ENCODE measurements around the gene ST7.

ST7 gene

GRCh38 chr7:117172283-117172682, 219.0 kb downstream of the ST7 start:
- Histone ChIP-seq H3K9me3 (no peaks in the 10 kb centered on the region), H3K27me3 (no peaks in the 10 kb centered on the region), H3K4me3 (ENCODE audit: low read depth, low read length) (no peak overlapping the region), H3K36me3 (peaks cover 13% of the 10 kb centered on the region), H3K4me1 (no peaks in the 10 kb centered on the region)
- TF ChIP-seq CTCF (IDR thresholded peaks at IDR 0.05; ENCODE audit: low read depth, low read length): no peak
- DNase-seq: no peak

GRCh38 chr7:117173035-117173770, 219.9 kb downstream of the ST7 start:
- no peak for TF ChIP-seq CTCF (IDR thresholded peaks at IDR 0.05; ENCODE audit: low read depth, low read length)
- H3K36me3 ChIP-seq: peaks cover 13% of the 10 kb centered on the region
- no peaks in the 10 kb centered on the region for H3K9me3 ChIP-seq
- H3K27me3 ChIP-seq: no peaks in the 10 kb centered on the region
- DNase-seq: no peak
- H3K4me1 ChIP-seq: no peaks in the 10 kb centered on the region
- H3K4me3 ChIP-seq (ENCODE audit: low read depth, low read length): no peak overlapping the region

- TF ChIP-seq CTCF (IDR thresholded peaks at IDR 0.05; ENCODE audit: low read depth, low read length): no peak
- peaks cover 12% of the 10 kb centered on the region for H3K36me3 ChIP-seq
- no peak overlapping the region for H3K4me3 ChIP-seq (ENCODE audit: low read depth, low read length)
- no peak for DNase-seq
- no peaks in the 10 kb centered on the region for H3K27me3 ChIP-seq
- no peaks in the 10 kb centered on the region for H3K9me3 ChIP-seq
- H3K4me1 ChIP-seq: no peaks in the 10 kb centered on the region
Observed at GRCh38 chr7:117176206-117176605, 222.9 kb downstream of the ST7 start.

- DNase-seq: no peak
- Histone ChIP-seq H3K4me1 (peaks cover 8% of the 10 kb centered on the region), H3K27me3 (no peaks in the 10 kb centered on the region), H3K36me3 (no peaks in the 10 kb centered on the region), H3K9me3 (no peaks in the 10 kb centered on the region), H3K4me3 (ENCODE audit: low read depth, low read length) (no peak overlapping the region)
- no peak for TF ChIP-seq CTCF (IDR thresholded peaks at IDR 0.05; ENCODE audit: low read depth, low read length)
Observed at GRCh38 chr7:117178600-117178999, 225.3 kb downstream of the ST7 start.

- no peak for DNase-seq
- Histone ChIP-seq H3K4me1 (peaks cover 16% of the 10 kb centered on the region), H3K4me3 (ENCODE audit: low read depth, low read length) (no peak overlapping the region), H3K36me3 (no peaks in the 10 kb centered on the region), H3K9me3 (no peaks in the 10 kb centered on the region), H3K27me3 (no peaks in the 10 kb centered on the region)
- TF ChIP-seq CTCF (IDR thresholded peaks at IDR 0.05; ENCODE audit: low read depth, low read length): no peak
Observed at GRCh38 chr7:117179701-117180100, 226.4 kb downstream of the ST7 start.

- H3K4me1 ChIP-seq: peaks cover 17% of the 10 kb centered on the region
- no peaks in the 10 kb centered on the region for H3K36me3 ChIP-seq
- H3K4me3 ChIP-seq (ENCODE audit: low read depth, low read length): no peak overlapping the region
- H3K9me3 ChIP-seq: no peaks in the 10 kb centered on the region
- no peaks in the 10 kb centered on the region for H3K27me3 ChIP-seq
- DNase-seq: no peak
- TF ChIP-seq CTCF (IDR thresholded peaks at IDR 0.05; ENCODE audit: low read depth, low read length): no peak
Observed at GRCh38 chr7:117183729-117184128, 230.4 kb downstream of the ST7 start.

Measured in BE2C (cell line).